Pancreas (tissue), 10 donors: ENCODE measurements around the gene DZIP1. TPM values are rescaled to one million over a fixed set of nuclear protein-coding genes. Genes with fewer than 3 reads are reported as not detected.

Experiments
- ATAC-seq, 4 donors: fragments of 200-7000 bp; cut with Tn5 transposase; one replicate each; pipeline versions ENCODE4 v1.8.0 to v1.9.1; 2020; ENCODE audit warnings: mild to moderate bottlenecking in 4 of 4, moderate library complexity in 4 of 4
- DNase-seq, 6 donors: peaks; one replicate each; pipeline ENCODE4 v3.0.0-alpha.2; 2020
- FAIRE-seq: peaks from 2 replicates; lab custom pipeline; 2012; peaks lifted over from hg19 to GRCh38; lab: Jason Lieb, UNC
- H3K27ac ChIP-seq, 4 donors: fragments of 200-600 bp; sonication (generic); 1 replicate in 3 of 4; 2 replicates in 1 of 4; pipeline versions ENCODE4 v1.5.0 to v1.8.0; 2020
- H3K27me3 ChIP-seq, 4 donors: fragments of 200-600 bp; one replicate each; pipeline ENCODE4 v1.8.0; 2021
- H3K36me3 ChIP-seq, 3 donors: fragments of 200-600 bp; sonication (generic) in 1 of 3; one replicate each; pipeline versions ENCODE4 v1.5.0 to v1.8.0; 2020 to 2021
- H3K4me1 ChIP-seq, 3 donors: fragments of 200-600 bp; one replicate each; pipeline ENCODE4 v1.8.0; 2021
- H3K4me3 ChIP-seq, 4 donors: fragments of 200-600 bp; sonication (generic) in 2 of 4; one replicate each; pipeline versions ENCODE4 v1.5.0 to v1.8.0; 2020 to 2021
- H3K9me3 ChIP-seq, 4 donors: fragments of 200-600 bp; one replicate each; pipeline ENCODE4 v1.8.0; 2021
- CTCF ChIP-seq, 4 donors: fragments of 200-600 bp; sonication (generic) in 3 of 4; IDR thresholded peaks; one replicate each; pipeline versions ENCODE4 v1.5.0 to v1.8.0; 2021; ENCODE audit warnings: antibody characterized with exemption in 4 of 4
- WGBS, 2 donors: extraction: QIAGEN DNeasy Blood & Tissue Kit; methylation state at CpG; one replicate each; pipeline ENCODE4 v1.1.7; 2013; 5-methylcytosine and 5-hydroxymethylcytosine counted together
- intact Hi-C, 3 donors: fragments of 100-400 bp; cut with DNase I; formaldehyde crosslinking; loops; one replicate each; pipeline versions ENCODE4 v1.11.1 to v1.14.2; 2022
- polyA plus RNA-seq, 2 donors: library from polyadenylated mRNA; stranded (reverse); fragments of 200-250 nt; gene quantifications; one replicate each; pipeline ENCODE4 v1.2.3, GENCODE V29; 2013
- total RNA-seq, 6 donors: library from RNA; stranded (reverse); fragmentation: NEBNext Ultra II Directional in 4 of 6; extraction: Animal tissue kit (Norgen Biotek cat#: 25700) in 4 of 6; gene quantifications; one replicate each; pipeline versions ENCODE4 v1.2.1 to v1.2.4, GENCODE V29; 2021 to 2023
- donor health status: healthy with polysubstance abuse.
- donor health status: DM: no; HTN: no; CAD: no; lungs with moderate emphysema.
- donor health status: DM: no; HTN: no; CAD: no.
- donor health status: control.
- donor health status: control.
- donor health status: Bipolar disorder and iron deficiency.
- donor health status: DM: yes; HTN: yes; CAD: no.
- donor health status: DM: no; HTN: no; CAD: no.
- donor health status: DM: no; HTN: no; CAD: no.
- donor health status: DM: yes; HTN: yes; CAD: no.

Gene DZIP1
- total and polyA plus RNA-seq, 8 donors, result 14.5 to 36.5 (median 20.6) TPM

GRCh38 chr13:95560387-95560786 lies 84.1 kb downstream of the DZIP1 start:
- H3K27ac ChIP-seq, result no peak overlapping the region
- intact Hi-C loops, result no loop called here
- FAIRE-seq, result no peak
- no peaks in the 10 kb centered on the region for H3K27me3 ChIP-seq
- H3K9me3 ChIP-seq, result no peaks in the 10 kb centered on the region
- 73 to 76% methylated on average over 6 of the region's 6 CpGs for WGBS, 2 donors
- no peak for DNase-seq
- no peak for TF ChIP-seq CTCF (IDR thresholded peaks at IDR 0.05)
- ATAC-seq, result no peak
- H3K36me3 ChIP-seq, result no peaks in the 10 kb centered on the region
- no peak overlapping the region for H3K4me3 ChIP-seq
- H3K4me1 ChIP-seq, result peaks cover 0 to 23% (median 18%) of the 10 kb centered on the region in 3 donors

GRCh38 chr13:95559100-95559499 lies 85.4 kb downstream of the DZIP1 start:
- 13% methylated on average over 6 of the region's 6 CpGs for WGBS, 2 donors
- peaks cover 0 to 24% (median 18%) of the 10 kb centered on the region in 3 donors for H3K4me1 ChIP-seq
- ATAC-seq (peak in 3 of 4 donors; percentile 8 to 47 (median 32)), FAIRE-seq (no peak), DNase-seq (no peak)
- no peaks in the 10 kb centered on the region for H3K9me3 ChIP-seq
- no peak for TF ChIP-seq CTCF (IDR thresholded peaks at IDR 0.05)
- no peaks in the 10 kb centered on the region for H3K36me3 ChIP-seq
- intact Hi-C loops, result no loop called here
- H3K27ac ChIP-seq, result peak overlapping the region in 1 of 4 donors; percentile 17
- H3K27me3 ChIP-seq, result no peaks in the 10 kb centered on the region
- no peak overlapping the region for H3K4me3 ChIP-seq

- no peak for TF ChIP-seq CTCF (IDR thresholded peaks at IDR 0.05)
- intact Hi-C loops, result no loop called here
- DNase-seq, result no peak
- H3K4me1 ChIP-seq, result peaks cover 0 to 23% (median 18%) of the 10 kb centered on the region in 3 donors
- H3K27me3 ChIP-seq, result no peaks in the 10 kb centered on the region
- no peak for ATAC-seq
- H3K4me3 ChIP-seq, result no peak overlapping the region
- no peaks in the 10 kb centered on the region for H3K9me3 ChIP-seq
- H3K27ac ChIP-seq, result peak overlapping the region in 2 of 4 donors; percentile 64 to 95
- FAIRE-seq, result no peak
- H3K36me3 ChIP-seq, result no peaks in the 10 kb centered on the region
Measured at GRCh38 chr13:95557013-95557412, 87.5 kb downstream of the DZIP1 start.

- ATAC-seq (peak; percentile 62 to 73 (median 64)), DNase-seq (peak; percentile 62 to 77 (median 69)), FAIRE-seq (no peak)
- no peak for TF ChIP-seq CTCF (IDR thresholded peaks at IDR 0.05)
- H3K27me3 ChIP-seq, result no peaks in the 10 kb centered on the region
- no peaks in the 10 kb centered on the region for H3K36me3 ChIP-seq
- no peaks in the 10 kb centered on the region for H3K9me3 ChIP-seq
- peaks cover 0 to 28% (median 17%) of the 10 kb centered on the region in 3 donors for H3K4me1 ChIP-seq
- peak overlapping the region; percentile 83 to 95 (median 87) for H3K27ac ChIP-seq
- H3K4me3 ChIP-seq, result peak overlapping the region; percentile 55 to 84 (median 61)
- intact Hi-C loops, result no loop called here
- WGBS, 2 donors, result 6 to 7% methylated on average over 29 of the region's 29 CpGs
Measured at GRCh38 chr13:95553581-95554385, 90.7 kb downstream of the DZIP1 start.
